Panc1 (cell line): ENCODE results near the gene ZNF140. TPM values are rescaled to one million over a fixed set of nuclear protein-coding genes. Genes with fewer than 3 reads are reported as not detected.

Experiments used
- ATAC-seq: fragments of 200-7000 bp; cut with Tn5 transposase; 2 replicates; pipeline ENCODE4 v1.9.1; 2020; ENCODE audit warnings: mild to moderate bottlenecking, moderate library complexity
- BruUV-seq: library from RNA; stranded (reverse); fragments of 400-500 nt; replicated peaks from 2 replicates; lab custom pipeline; 2021; lab: Mats Ljungman, UMichigan
- CTCF ChIA-PET: fragments of 300-600 bp; sonication (Branson Sonifier 250); formaldehyde crosslinking; loops from one replicate; lab custom pipeline; 2022; ENCODE audit warnings: antibody characterized with exemption; lab: Charles Lee
- POLR2A ChIA-PET: fragments of 300-600 bp; sonication (Branson Sonifier 250); formaldehyde crosslinking; loops from one replicate; lab custom pipeline; 2022; ENCODE audit warnings: antibody characterized with exemption; lab: Charles Lee
- DNase-seq: peaks from one replicate; pipeline ENCODE4 v3.0.0-alpha.2; 2010; ENCODE audit warnings: low read depth, low spot score
- H3K27ac ChIP-seq: 2 replicates; pipeline ENCODE4 v1.5.1; 2011; ENCODE audit warnings: mild to moderate bottlenecking, low read length, inconsistent platforms
- H3K27me3 ChIP-seq: fragments of 200-500 bp; sonication (Bioruptor generic); 2 replicates; pipeline ENCODE4 v1.6.0; 2014; ENCODE audit warnings: low read length, inconsistent platforms; ENCODE audit not compliant: control insufficient read depth, insufficient read depth
- H3K36me3 ChIP-seq: fragments of 200-500 bp; sonication (Bioruptor generic); 2 replicates; pipeline ENCODE4 v1.5.1; 2014; ENCODE audit warnings: inconsistent platforms, mild to moderate bottlenecking, low read length, moderate library complexity; ENCODE audit not compliant: control insufficient read depth, insufficient read depth
- H3K4me1 ChIP-seq: 2 replicates; pipeline ENCODE4 v1.5.1; 2011; ENCODE audit warnings: inconsistent platforms, mild to moderate bottlenecking, low read length, moderate library complexity; ENCODE audit not compliant: control insufficient read depth, insufficient read depth
- H3K4me3 ChIP-seq, 2 experiments: 2 replicates each; pipeline ENCODE4 v1.5.1; 2011 to 2012; ENCODE audit warnings: low read depth in 2 of 2, low read length in 2 of 2, mild to moderate bottlenecking in 2 of 2, inconsistent platforms in 1 of 2, moderate library complexity in 1 of 2
- H3K9me3 ChIP-seq: fragments of 200-500 bp; sonication (Bioruptor generic); 2 replicates; pipeline ENCODE4 v1.5.1; 2014; ENCODE audit warnings: low read depth, mild to moderate bottlenecking, inconsistent platforms, low read length, moderate library complexity; ENCODE audit not compliant: control insufficient read depth, insufficient read depth
- CTCF ChIP-seq: fragments of 450-650 bp; IDR thresholded peaks from 2 replicates; pipeline ENCODE4 v1.5.1; 2017; ENCODE audit warnings: mild to moderate bottlenecking
- POLR2AphosphoS5 ChIP-seq: IDR thresholded peaks from 2 replicates; pipeline ENCODE4 v1.6.1; 2012; ENCODE audit warnings: mild to moderate bottlenecking, low read depth, low read length, moderate library complexity
- REST ChIP-seq, 2 experiments: IDR thresholded peaks; 2 replicates each; pipeline ENCODE4 v1.6.1; 2011 to 2012; ENCODE audit warnings: low read depth in 2 of 2, control low read depth in 1 of 2, low read length in 1 of 2, mild to moderate bottlenecking in 1 of 2, moderate library complexity in 1 of 2; ENCODE audit not compliant: insufficient read depth in 1 of 2
- SIN3A ChIP-seq: IDR thresholded peaks from 2 replicates; pipeline ENCODE4 v1.6.1; 2012; ENCODE audit warnings: low read depth, mild to moderate bottlenecking, low read length, moderate library complexity, borderline replicate concordance; ENCODE audit not compliant: insufficient read depth
- TCF7L2 ChIP-seq: IDR thresholded peaks from 2 replicates; pipeline ENCODE4 v1.6.1; 2011; ENCODE audit warnings: mild to moderate bottlenecking, low read depth, low read length, inconsistent platforms
- in situ Hi-C: cut with HindIII; loops from 2 replicates; pipeline ENCODE4 v1.10.0; 2016; ENCODE audit warnings: low sequenced_read_pairs, low pct_unique_long_range_greater_than_20kb
- intact Hi-C: fragments of 100-400 bp; cut with micrococcal nuclease; formaldehyde crosslinking; loops from one replicate; pipeline ENCODE4 v1.10.0; 2022; ENCODE audit not compliant: unreplicated experiment
- total RNA-seq: library from RNA; stranded (reverse); gene quantifications from one replicate; pipeline ENCODE4 v1.2.1, GENCODE V29; 2021; ENCODE audit not compliant: unreplicated experiment

The ZNF140 gene
- total RNA-seq, 1 experiment from 2014 or later, result 14.3 TPM

- Histone ChIP-seq H3K4me1 (peaks cover 6% of the 10 kb centered on the region; the same call in 1 of the 2 replicates), H3K36me3 (no peaks in the 10 kb centered on the region; the same call in 1 of the 2 replicates), H3K27me3 (no peaks in the 10 kb centered on the region), H3K4me3 (peak overlapping the region; percentile 89 to 99), H3K27ac (peak overlapping the region; percentile 92), H3K9me3 (peaks cover 52% of the 10 kb centered on the region)
- intact Hi-C loops (no loop called here), in situ Hi-C loops (no loop called here)
- ChIA-PET CTCF (interaction anchor here (0.6 kb wide), 1 partner anchor 47 kb away, joined by 3 read pairs; no protein-coding TSS in a partner anchor), POLR2A (no interaction called here)
- DNase-seq, result no peak
- TSS peak; percentile 92 for BruUV-seq
- TF ChIP-seq CTCF (no peak), TCF7L2 (no peak), REST (IDR thresholded peaks at IDR 0.05; ENCODE audit: insufficient read depth in 1 of 2, low read depth in 2 of 2, low read length in 1 of 2) (no peak), POLR2AphosphoS5 (no peak), SIN3A (no peak)
- peak; percentile 6; the same call in 1 of the 2 replicates for ATAC-seq
Observed at GRCh38 chr12:133130808-133131128, 50.0 kb downstream of the ZNF140 start.

DNA sequence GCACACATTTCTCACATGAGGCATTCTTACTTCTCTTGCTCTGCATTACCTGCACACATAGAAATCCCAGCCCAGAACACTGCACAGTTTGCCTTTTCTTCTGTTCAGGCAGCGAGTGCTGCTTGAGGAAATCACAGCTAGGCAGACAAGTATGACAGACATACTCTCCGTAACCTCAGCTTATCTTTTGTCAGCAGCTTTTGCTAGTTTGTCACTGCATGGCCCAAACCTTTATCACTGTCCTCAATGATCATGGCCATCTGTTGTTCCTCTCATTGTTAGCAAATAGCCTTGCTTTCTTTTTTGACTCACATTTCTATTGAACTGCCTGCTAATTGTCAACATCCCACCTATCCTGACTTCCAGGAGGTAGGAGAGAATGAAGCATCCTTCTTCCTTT, 55.0 kb downstream of the ZNF140 start:
- H3K4me1 ChIP-seq, result peaks cover 6% of the 10 kb centered on the region; the same call in 1 of the 2 replicates
- no peak overlapping the region for H3K27ac ChIP-seq
- intact Hi-C loops, result no loop called here
- in situ Hi-C loops, result no loop called here
- ATAC-seq (no peak), DNase-seq (no peak)
- ChIA-PET CTCF (no interaction called here), POLR2A (no interaction called here)
- no peaks in the 10 kb centered on the region for H3K27me3 ChIP-seq
- no peaks in the 10 kb centered on the region; the same call in 1 of the 2 replicates for H3K36me3 ChIP-seq
- peaks cover 69% of the 10 kb centered on the region for H3K9me3 ChIP-seq
- no peak for TF ChIP-seq SIN3A
- no peak for TF ChIP-seq TCF7L2
- no peak for TF ChIP-seq CTCF
- no peak for TF ChIP-seq POLR2AphosphoS5
- H3K4me3 ChIP-seq, result no peak overlapping the region
- BruUV-seq, result no TSS peak
